Measurements from ENCODE around the gene SRCAP.
A peak's percentile ranks its signal among the peaks of the same experiment; 100 is the strongest.

SRCAP gene

DNA sequence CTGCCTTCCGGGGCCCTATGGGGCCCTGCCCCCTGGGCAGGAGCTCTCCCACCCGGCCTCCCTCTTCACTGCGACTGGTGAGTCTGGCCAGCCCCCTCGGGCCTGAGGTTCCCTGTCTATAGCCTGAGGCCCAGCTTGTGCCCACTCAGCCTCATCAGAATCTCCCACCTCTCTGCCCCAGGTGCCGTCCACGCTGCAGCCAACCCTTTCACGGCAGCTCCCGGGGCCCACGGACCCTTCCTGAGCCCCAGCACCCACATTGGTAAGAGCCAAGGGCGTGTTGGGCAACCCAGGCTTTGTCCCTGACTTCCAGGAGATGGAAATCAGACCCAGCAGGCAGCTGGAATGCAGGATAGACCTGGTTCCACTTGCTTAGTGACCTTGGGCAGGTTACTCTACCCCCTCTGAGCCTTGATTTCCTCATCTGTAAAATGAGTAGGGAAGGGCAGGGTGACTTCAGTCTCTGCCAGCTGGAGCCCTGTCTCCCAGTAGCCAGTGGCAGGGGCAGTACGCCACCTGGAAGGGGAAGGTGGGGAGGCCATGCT is 31.5 kb upstream of the SRCAP start:
- CTCF ChIA-PET, result interaction anchor here (1.5 kb wide), 1 partner anchor 9 kb away, joined by 6 read pairs; the partner anchor contains the start of gene FBRS

GRCh38 chr16:30668393-30668792 is 30.6 kb upstream of the SRCAP start:
- POLR2A ChIA-PET, result no interaction called here
- CTCF ChIA-PET, result interaction anchor here (0.9 kb wide), 1 partner anchor 9 kb away, joined by 4 read pairs; no protein-coding TSS in a partner anchor
- TF ChIP-seq CTCF (IDR thresholded peaks at IDR 0.05; ENCODE audit: control extremely low read depth, extremely low read depth, low read depth, missing control alignments), result no peak
- no peak for DNase-seq (ENCODE audit: extremely low spot score)

More for the DNA sequence above, 31.5 kb upstream of the SRCAP start:
- POLR2A ChIA-PET, result interaction anchor here (0.6 kb wide), 1 partner anchor 201 kb away, joined by 5 read pairs; no protein-coding TSS in a partner anchor
- no peak for DNase-seq (ENCODE audit: extremely low spot score)
- no peak for TF ChIP-seq CTCF (IDR thresholded peaks at IDR 0.05; ENCODE audit: control extremely low read depth, extremely low read depth, low read depth, missing control alignments)

DNA sequence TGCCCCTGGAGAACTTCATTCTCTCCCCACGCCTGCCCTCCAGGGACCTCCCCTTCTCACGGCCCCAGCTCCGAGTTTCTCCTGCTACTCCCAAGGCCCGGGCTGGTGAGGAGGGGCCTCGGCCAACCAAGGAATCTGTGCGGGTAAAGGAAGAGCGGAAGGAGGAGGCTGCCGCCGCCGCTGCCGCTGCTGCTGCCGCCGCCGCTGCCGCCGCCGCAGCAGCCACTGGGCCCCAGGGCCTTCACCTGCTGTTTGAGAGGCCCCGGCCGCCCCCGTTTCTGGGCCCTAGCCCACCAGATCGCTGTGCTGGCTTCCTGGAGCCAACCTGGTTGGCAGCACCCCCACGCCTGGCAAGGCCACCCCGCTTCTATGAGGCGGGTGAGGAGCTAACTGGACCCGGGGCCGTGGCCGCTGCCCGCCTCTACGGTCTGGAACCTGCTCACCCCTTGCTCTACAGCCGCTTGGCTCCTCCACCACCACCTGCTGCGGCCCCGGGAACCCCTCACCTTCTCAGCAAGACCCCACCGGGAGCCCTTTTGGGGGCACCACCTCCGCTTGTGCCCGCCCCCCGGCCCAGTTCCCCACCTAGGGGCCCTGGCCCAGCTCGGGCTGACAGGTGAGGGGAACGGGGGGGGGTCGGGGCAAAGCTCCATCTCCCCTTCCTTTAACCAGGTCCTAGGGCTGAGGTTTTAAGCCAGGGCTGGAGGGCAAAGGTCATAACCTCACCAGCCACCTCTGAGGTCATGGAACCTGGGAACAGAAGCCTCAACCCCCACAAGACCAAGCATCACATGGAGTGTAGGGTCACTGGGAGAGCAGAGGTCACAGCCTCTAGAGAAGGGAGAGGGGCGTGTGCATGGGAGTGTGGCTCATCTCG is 29.7 kb upstream of the SRCAP start:
- TF ChIP-seq CTCF (IDR thresholded peaks at IDR 0.05; ENCODE audit: control extremely low read depth, extremely low read depth, low read depth, missing control alignments), result no peak
- POLR2A ChIA-PET, result no interaction called here
- DNase-seq (ENCODE audit: extremely low spot score), result no peak
- CTCF ChIA-PET, result interaction anchor here (0.9 kb wide), 1 partner anchor 10 kb away, joined by 4 read pairs; no protein-coding TSS in a partner anchor

DNA sequence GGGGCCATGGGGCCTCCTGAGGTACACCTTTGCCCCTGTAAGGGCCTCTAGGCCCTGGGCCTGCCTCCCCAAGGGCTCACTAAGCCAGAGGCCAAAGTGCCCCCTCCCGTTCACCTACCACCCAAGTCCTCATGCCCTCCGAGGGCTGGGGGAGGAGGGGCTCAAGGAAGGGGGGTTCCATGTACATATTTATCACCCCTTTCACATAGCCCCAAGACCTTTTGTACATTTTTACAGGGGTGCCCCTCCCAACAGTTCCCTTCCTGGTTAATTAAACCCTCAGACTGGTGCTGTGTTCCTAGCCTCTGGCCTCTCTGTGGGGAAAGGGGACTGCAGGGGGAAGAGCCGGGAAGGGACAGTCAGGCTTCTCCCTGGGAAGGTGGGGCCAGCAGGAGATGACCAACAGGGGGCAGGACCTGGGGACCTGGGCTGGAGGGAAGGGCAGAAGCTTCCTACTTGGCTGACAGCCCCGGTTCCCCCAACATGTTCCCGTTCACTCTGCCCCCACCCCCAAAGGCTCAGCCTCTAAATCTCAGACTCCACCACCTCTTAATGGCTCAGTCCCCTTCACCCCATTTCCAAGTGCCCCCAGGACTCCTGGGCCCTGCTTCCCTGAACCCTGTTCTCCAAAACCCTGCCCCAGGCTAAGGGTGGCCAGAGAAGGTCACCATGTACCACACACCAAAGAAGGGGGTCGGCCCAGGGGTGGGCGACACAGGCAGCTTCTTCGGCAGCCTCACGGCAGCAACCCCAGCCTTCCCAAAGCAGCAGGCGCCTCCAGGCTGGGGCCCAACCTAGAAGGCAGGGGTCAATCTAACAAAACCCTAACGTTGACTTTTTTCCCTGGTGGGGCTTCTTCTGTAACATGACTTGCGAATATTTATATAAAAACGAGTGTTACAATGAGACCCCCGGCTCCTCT is 28.8 kb upstream of the SRCAP start:
- peak; percentile 9 for TF ChIP-seq CTCF (IDR thresholded peaks at IDR 0.05; ENCODE audit: control extremely low read depth, extremely low read depth, low read depth, missing control alignments)
- ChIA-PET CTCF (no interaction called here), POLR2A (no interaction called here)
- no peak for DNase-seq (ENCODE audit: extremely low spot score)

DNA sequence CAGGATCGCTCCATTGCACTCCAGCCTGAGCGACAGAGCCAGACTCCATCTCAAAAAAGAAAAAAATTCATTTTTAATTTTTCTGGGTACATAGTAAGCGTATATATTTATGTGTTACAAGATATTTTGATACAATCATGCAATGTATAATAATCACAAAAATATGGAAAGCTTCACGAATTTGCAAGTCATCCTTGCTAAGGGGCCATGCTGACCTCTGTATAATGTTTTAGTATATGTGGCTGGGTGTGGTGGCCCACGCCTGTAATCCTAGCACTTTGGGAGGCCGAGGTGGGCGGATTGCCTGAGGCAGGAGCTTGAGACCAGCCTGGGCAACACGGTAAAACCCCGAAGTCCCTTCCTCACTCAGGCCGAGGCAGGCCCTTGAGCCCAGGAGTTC is 23.8 kb upstream of the SRCAP start:
- ChIA-PET CTCF (interaction anchor here (0.8 to 2.4 kb wide), 5 partner anchors 16 to 46 kb away, joined by 3 to 12 read pairs (median 6); no protein-coding TSS in a partner anchor), POLR2A (interaction anchor here (1.1 kb wide), 1 partner anchor 16 kb away, joined by 3 read pairs; no protein-coding TSS in a partner anchor)
- TF ChIP-seq CTCF (IDR thresholded peaks at IDR 0.05; ENCODE audit: control extremely low read depth, extremely low read depth, low read depth, missing control alignments), result no peak
- no peak for DNase-seq (ENCODE audit: extremely low spot score)

All from GM10248 (cell line).